ENCODE data around the gene PTAFR.
A peak's percentile ranks its signal among the peaks of the same experiment; 100 is the strongest.

PTAFR gene

DNA sequence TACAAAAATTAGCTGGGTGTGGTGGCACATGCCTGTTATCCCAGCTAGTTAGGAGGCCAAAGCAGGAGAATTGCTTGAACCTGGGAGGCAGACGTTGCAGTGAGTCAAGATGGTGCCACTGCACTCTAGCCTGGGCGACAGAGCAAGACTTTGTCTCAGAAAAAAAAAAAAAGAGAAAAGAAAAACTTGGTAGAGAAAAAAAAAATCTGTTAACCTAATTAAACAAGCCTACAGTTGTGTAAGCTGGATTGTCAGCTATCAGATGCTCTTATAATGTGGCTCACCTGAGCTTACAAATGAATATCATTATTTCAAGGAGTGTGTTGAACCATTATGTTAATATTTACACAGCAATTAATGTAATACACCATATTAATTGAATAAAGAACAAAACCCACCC, 61.6 kb downstream of the PTAFR start:
- DNase-seq, result no peak

DNA sequence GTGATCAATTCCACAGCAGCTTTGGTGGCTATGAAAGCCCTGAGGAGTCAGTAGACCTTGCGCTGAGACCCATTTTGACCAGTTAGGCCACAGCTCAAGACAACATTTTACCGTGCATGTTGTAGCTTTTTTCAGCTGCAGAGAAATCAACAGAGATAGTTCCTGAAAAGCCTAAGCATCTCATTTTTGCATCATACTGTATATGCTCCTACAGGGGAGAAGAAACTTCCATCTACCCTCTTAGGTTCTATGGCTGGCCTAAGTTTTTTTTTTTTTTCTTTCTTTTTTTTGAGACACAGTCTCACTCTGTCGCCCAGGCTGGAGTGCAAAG, 63.3 kb downstream of the PTAFR start:
- DNase-seq, result no peak

DNA sequence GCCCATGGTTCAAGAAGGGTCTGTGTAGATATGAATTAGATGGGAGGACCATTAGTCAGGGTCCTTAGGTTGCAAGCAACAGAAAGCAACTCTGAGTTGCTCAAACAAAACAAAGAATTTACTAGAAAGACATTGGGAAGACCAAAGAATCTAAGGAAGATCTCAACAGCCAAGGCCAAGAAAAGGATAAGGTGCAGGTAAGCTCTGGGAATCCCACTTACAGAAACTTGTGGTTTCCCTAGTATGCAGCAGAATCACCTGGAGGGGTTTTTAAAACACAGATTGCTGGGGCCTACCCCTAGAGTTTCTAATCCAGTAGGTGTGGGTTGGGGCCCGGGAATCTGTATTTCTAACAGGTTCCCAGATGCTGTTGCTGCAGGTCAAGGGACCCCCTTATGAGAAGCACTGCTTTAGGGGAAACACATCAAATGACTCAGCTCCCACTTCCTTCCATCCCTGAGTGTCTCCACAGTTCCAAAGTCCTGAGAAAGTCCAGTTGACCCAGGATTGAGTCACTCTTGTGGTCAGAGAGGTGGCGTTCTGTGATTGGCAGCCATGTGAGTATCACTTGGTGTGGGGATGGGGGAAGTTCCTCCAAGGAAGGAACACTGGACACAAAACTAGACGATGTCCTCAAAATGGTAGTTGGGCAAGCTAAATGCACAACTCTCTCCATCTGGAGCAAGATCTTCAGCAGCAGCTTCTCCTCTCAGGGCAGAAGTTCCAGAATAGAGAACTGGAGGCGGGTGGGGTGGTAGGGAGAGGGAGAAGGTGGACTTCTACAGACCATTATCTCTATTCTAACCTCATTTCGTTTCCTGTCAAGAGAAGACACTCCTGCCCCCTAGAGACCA, 63.9 kb downstream of the PTAFR start:
- peak; percentile 40 for DNase-seq

DNA sequence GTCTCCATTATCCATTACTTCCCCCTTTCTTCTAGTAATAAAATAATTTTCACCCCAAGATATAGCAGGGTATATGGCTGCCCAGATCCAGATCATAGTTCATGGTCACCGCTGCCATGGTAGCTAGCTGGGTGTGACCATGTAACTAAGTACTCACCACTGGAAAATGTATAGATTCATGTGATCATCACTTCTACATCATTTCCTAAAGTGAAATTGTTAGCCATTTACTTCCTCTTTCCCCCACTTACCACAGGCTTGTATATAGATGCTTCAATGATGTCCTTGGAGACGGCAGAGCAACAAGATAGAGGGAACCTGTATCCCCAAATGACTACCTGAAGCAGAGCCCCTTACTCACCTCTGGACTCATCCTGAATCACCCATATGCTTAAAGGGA, 65.3 kb downstream of the PTAFR start:
- no peak for DNase-seq

DNA sequence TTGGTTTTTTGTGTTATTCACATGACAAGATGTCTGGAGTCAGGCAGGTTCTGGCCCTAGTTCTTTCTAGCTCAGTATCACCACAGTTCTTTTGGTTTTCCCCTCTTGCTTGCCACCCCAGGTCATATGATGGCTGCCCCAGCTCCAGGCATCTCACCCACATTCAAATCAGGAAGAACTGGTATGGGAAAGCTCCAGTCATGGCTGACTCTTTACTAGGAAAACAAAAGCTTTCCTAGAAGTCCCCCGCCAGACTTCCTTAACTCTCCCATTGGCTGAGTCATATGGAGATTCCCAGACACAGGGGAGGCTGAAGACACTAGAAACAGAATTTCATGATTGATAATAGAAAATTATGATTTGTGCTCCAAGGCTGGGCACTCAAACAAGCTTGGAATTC, 65.9 kb downstream of the PTAFR start:
- no peak for DNase-seq

DNA sequence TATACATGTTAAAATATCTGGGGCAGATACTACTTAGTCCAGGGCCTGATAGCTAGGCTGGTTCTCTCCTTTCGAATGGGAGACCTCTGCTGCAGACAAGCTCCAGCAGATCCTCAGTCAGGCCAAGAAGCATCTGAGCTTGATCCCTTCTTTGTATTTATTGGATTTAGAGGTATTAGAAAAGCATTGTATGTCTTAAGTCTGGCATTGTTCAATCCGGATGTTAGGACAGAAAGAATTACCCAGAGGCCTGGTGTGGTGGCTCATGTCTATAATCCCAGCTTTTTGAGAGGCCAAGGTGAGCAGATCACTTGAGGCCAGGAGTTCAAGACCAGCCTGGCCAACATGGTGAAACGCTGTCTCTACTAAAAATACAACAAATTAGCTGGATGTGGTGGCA, 66.9 kb downstream of the PTAFR start:
- DNase-seq, result no peak

DNA sequence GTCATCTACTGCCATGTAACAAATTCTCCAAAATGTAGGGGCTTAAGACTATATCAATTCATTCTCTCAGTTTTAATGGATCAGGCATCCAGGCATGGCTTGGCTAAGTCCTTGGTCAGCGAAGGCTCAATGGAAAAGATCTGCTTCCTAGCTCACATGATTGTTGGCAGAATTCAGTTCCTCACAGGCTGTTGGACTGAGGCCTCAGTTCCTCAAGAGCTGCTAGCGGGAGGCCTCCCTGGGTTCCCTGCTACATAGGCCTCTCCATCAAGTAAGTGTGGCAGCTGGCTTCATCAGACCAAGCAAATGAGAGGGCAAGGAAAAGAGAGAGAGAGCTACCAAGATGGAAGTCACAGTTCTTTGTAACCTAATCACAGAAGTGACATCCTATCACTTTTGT, 68.5 kb downstream of the PTAFR start:
- peak; percentile 12 for DNase-seq

DNA sequence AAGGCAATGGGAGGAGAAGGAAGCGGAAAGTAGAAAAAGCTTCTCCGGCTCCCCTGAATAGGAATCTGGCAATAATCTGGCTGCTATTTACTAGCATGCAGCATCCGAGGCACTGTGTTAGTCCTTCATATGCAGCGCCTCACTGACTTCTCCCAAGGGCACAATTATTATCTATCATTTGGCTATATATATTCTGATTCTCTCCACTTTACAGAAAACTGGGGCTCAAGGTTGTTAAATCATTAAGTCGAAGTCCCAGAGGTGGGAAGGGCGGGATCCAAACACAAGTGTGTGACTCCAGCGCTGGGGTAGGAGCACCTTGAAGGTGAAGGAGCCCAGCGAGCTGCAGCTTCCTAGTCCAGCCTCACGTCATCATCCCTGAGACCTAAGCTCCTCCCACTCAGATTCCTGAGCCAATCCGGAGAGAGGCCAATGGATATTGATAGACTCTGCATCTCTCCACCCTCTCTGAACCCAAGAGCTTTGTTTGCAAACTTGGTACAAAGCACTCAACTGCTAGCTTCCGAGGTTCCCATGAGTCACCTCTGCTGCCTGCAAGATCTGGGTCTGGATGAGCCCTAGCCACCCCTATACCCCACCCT, 71.5 kb downstream of the PTAFR start:
- DNase-seq, result peak; percentile 79

DNA sequence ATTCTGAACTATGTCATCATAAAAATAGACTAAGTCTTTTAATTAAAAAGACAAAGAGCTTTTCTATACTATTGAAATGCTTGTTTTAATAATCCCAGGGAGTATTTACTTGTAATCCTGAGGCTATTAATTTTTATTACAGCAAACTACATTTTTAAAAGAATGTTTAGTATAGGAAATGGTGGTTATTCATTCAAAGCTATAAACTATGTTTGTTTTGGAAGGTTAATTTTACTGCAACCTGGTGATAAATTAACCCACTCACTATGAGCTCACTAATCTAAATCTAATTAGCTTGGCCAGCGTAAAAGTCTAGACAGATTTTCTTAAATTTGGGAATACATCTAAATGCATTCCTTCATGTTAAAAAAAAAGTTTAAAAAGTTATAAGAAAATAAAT, 74.3 kb downstream of the PTAFR start:
- DNase-seq, result no peak

DNA sequence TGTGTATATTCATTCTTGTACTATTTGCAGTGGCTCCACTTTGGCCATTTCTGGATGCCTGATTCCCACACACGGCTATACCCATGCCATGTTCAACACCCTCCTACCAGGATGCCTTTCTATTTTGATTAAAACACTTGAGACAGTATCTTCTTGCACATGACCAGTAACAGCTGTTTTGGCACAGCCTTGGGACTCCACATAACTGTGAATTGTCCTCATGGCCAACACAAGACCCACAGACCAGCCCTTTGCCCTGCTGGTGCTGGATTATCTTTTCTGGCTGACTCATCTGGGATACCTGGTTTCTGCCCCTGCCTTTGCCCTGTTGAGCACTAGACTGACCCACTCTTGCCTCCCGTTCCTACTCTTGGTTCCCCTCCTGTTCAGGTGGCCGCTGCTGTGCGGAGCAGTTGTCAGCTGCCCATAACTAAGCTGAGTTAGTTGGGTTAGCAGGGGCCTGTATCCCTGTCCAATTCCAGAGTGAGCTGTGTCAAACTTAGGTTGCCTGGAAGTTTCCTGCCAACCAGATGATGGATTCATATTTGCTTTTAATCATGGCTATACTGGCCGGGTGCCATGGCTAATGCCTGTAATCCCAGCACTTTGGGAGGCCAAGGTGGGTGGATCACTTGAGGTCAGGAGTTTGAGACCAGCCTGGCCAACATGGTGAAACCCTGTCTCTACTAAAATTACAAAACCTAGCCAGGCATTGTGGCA, 77.3 kb downstream of the PTAFR start:
- DNase-seq, result no peak

All from midbrain (tissue), 1 donor.